SJCRH30 (cell line): ENCODE measurements around the gene EHMT2. TPM values are rescaled to one million over a fixed set of nuclear protein-coding genes. Genes with fewer than 3 reads are reported as not detected.
"Not testable (repeated sequence)": the region's sequence is repeated elsewhere in the genome, so short reads cannot be mapped to it uniquely, and the experiment has no call there.

ENCODE experiments used
- DNase-seq, 2 experiments: peaks; one replicate each; pipeline ENCODE4 v3.0.0-alpha.2; 2015 to 2020
- H3K27ac ChIP-seq: fragments of 250-450 bp; sonication (Bioruptor Pico); 2 replicates; pipeline ENCODE4 v1.5.1; 2020; ENCODE audit warnings: mild to moderate bottlenecking, moderate library complexity
- H3K27me3 ChIP-seq: fragments of 250-450 bp; sonication (Bioruptor Pico); 2 replicates; pipeline ENCODE4 v1.5.1; 2020; ENCODE audit warnings: mild to moderate bottlenecking, moderate library complexity
- H3K36me3 ChIP-seq: fragments of 250-450 bp; sonication (Bioruptor Pico); 2 replicates; pipeline ENCODE4 v1.5.1; 2020; ENCODE audit warnings: mild to moderate bottlenecking, moderate library complexity
- H3K4me1 ChIP-seq: fragments of 250-450 bp; sonication (Bioruptor Pico); 2 replicates; pipeline ENCODE4 v1.5.1; 2020; ENCODE audit warnings: mild to moderate bottlenecking, moderate library complexity
- H3K4me3 ChIP-seq: fragments of 250-450 bp; sonication (Bioruptor Pico); 2 replicates; pipeline ENCODE4 v1.5.1; 2020; ENCODE audit warnings: mild to moderate bottlenecking, moderate library complexity
- H3K9me3 ChIP-seq: fragments of 250-450 bp; sonication (Bioruptor Pico); replicated peaks from 2 replicates; pipeline ENCODE4 v1.5.1; 2020; ENCODE audit warnings: mild to moderate bottlenecking, moderate library complexity
- total RNA-seq: library from RNA; depleted of rRNA; stranded (reverse); fragments of >200 nt; shearing (Covaris generic); gene quantifications from 2 replicates; pipeline ENCODE4 v1.2.3, GENCODE V29; 2014

EHMT2 gene
- total RNA-seq, 1 experiment from 2014 or later = 42.1 TPM

DNA sequence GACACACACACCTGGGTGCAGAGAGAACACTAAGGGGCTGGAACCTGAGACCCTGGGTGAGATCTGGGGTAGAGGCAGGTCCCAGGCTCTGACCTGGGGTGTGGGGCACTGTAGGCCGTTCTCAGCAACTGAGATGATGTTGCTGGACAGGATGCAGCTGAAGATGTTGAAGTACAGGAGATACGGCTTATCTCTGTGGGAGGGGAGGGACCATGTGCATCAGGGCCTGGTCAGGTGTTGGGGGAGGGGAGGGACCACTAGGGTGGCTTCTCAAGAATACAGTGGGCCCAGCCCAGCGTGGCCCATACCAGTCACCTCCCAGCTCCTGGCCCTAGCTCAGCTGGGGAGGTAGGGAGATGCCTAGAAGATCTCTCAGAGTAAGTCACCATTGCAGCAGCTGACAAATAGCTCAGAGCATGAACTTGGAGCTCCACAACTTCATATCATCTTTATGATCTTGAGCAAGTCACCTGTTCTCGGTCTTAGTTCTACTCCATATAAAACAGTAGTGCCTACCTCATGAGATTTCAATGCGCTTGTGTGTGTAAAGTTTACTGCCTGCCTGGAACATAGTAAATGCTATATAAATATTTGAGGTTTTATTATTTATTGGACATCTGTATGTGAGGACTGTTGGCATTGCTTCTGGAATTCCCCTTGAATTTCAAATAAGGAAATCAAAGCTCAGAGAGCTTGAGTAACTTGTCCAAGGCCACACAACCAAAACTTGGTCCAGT lies 22.5 kb downstream of the EHMT2 start:
- Histone ChIP-seq H3K4me1 (no peaks in the 10 kb centered on the region), H3K36me3 (peaks cover 4% of the 10 kb centered on the region), H3K4me3 (no peak overlapping the region), H3K27me3 (no peaks in the 10 kb centered on the region), H3K9me3 (no peaks in the 10 kb centered on the region), H3K27ac (no peak overlapping the region)
- no peak for DNase-seq

- Histone ChIP-seq H3K27me3 (no peaks in the 10 kb centered on the region), H3K36me3 (no peaks in the 10 kb centered on the region), H3K4me3 (no peak overlapping the region), H3K4me1 (no peaks in the 10 kb centered on the region), H3K27ac (no peak overlapping the region), H3K9me3 (no peaks in the 10 kb centered on the region)
- DNase-seq = no peak
Measured at GRCh38 chr6:31874084-31874670, 23.3 kb downstream of the EHMT2 start.

DNA sequence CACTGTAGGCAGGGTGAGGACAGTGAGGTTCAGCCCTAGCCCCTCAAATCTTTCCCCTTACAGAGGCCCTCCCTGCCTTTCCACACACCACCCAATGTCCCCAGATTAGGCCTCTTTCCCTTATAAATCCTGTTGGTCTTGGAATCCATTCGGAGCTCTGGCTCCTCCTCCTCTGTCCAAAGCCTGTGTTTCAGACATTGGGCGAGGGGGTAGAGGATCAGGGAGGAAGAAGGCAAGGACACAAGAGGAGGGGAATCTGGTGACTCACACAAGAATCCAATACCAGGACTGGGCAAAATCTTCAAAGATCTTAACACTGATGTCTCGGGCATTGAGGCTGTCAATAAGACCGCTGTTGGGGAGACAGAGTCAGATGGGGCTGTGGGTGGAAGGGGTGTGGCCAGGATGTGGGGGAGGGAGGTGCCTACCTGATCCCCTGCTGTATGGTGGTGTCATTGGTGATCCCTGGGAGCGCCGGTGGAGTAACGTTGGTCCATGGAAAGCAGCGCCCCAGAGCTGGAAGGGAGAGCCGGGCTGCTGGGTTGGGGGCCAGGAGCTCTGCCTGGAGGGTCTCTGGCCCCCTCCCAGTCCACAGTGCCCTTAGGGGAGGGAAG lies 26.3 kb downstream of the EHMT2 start:
- no peak overlapping the region for H3K27ac ChIP-seq
- no peaks in the 10 kb centered on the region for H3K4me1 ChIP-seq
- no peak for DNase-seq
- no peaks in the 10 kb centered on the region for H3K9me3 ChIP-seq
- H3K27me3 ChIP-seq = no peaks in the 10 kb centered on the region
- H3K36me3 ChIP-seq = no peaks in the 10 kb centered on the region
- H3K4me3 ChIP-seq = no peak overlapping the region

DNA sequence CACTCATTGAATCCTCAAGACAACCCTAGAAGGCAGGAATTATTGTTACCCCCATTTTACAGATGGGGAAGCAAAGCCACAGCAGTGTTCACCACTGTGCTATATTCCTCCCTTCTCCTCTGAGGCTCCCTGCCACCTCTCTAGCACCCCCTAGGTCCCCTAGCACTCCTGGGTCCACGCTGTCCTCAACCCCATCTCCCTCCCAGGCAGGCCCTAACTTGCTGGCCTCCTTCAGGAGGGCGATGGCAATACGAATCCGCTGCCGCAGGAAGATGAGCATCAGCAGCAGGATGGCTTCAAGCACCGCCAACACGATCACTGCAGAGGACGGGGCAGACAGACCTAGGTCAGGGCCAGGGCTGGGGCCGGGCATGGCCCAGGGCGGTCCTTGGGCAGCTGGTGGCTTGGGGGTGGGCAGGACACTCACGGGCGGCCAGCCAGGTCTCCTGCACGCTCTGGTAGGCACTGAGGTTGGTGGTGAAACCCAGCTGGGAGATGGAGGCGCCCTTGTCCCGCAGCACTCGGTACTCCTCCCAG lies 27.0 kb downstream of the EHMT2 start:
- no peaks in the 10 kb centered on the region; the same call in 1 of the 2 replicates for H3K27me3 ChIP-seq
- H3K4me1 ChIP-seq = no peaks in the 10 kb centered on the region
- no peak overlapping the region for H3K4me3 ChIP-seq
- no peaks in the 10 kb centered on the region for H3K9me3 ChIP-seq
- H3K27ac ChIP-seq = no peak overlapping the region
- no peak for DNase-seq
- H3K36me3 ChIP-seq = no peaks in the 10 kb centered on the region

DNA sequence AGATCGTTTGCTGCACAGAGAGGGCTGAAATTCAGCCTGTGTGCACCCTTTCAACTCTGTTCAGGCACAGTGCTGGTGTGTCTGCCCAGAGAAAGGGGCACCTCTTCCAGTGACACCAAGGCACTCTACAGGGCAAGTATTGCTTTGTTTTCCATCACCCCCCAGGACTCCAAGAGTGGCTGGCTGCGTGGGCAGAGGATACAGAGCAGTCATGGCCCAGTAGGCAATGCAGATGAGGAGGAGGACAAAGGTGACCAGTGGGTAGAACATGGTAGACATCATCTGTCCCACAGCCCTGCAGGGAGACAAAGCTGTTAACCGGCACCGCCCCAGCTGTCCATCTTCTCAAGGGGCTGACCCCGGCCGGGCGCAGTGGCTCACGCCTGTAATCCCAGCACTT lies 28.2 kb downstream of the EHMT2 start:
- Histone ChIP-seq H3K9me3 (no peaks in the 10 kb centered on the region), H3K4me3 (no peak overlapping the region), H3K27me3 (no peaks in the 10 kb centered on the region; the same call in 1 of the 2 replicates), H3K36me3 (no peaks in the 10 kb centered on the region), H3K4me1 (0 out of 2 replicates have a peak, but pooled peaks cover 2% of the 10 kb centered on the region), H3K27ac (no peak overlapping the region)
- no peak for DNase-seq

GRCh38 chr6:31868658-31868971 lies 28.9 kb downstream of the EHMT2 start:
- H3K27ac ChIP-seq, H3K4me3 ChIP-seq, H3K4me1 ChIP-seq, DNase-seq, H3K27me3 ChIP-seq, H3K9me3 ChIP-seq, H3K36me3 ChIP-seq: not testable (repeated sequence)

- Histone ChIP-seq H3K27ac (no peak overlapping the region), H3K36me3 (no peaks in the 10 kb centered on the region), H3K27me3 (no peaks in the 10 kb centered on the region; the same call in 1 of the 2 replicates), H3K9me3 (no peaks in the 10 kb centered on the region), H3K4me1 (0 out of 2 replicates have a peak, but pooled peaks cover 4% of the 10 kb centered on the region), H3K4me3 (no peak overlapping the region)
- no peak for DNase-seq
Measured at GRCh38 chr6:31865205-31866118, 32.0 kb downstream of the EHMT2 start.

DNA sequence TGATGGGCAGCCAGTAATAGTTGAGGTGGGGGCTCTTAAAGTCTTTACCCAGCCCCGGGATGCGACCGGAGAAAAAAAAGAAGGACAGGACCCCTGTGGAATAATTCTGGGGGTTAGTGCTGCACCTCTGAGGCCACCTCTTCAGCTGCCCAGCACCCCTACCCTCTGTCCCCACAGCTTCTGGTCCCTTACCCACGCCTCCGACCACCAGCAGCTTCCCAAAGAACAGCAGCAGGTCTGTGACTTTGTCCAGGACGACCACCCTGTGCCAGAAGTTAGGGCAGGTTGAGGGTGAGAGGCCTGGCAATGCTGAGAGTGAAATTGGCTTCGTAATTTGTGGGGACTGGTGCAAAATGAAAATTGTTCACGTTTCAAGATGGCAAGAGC lies 32.7 kb downstream of the EHMT2 start:
- DNase-seq = no peak
- H3K27ac ChIP-seq = no peak overlapping the region
- no peak overlapping the region for H3K4me3 ChIP-seq
- H3K27me3 ChIP-seq = no peaks in the 10 kb centered on the region; the same call in 1 of the 2 replicates
- H3K9me3 ChIP-seq = no peaks in the 10 kb centered on the region
- H3K4me1 ChIP-seq = 0 out of 2 replicates have a peak, but pooled peaks cover 4% of the 10 kb centered on the region
- no peaks in the 10 kb centered on the region for H3K36me3 ChIP-seq

DNA sequence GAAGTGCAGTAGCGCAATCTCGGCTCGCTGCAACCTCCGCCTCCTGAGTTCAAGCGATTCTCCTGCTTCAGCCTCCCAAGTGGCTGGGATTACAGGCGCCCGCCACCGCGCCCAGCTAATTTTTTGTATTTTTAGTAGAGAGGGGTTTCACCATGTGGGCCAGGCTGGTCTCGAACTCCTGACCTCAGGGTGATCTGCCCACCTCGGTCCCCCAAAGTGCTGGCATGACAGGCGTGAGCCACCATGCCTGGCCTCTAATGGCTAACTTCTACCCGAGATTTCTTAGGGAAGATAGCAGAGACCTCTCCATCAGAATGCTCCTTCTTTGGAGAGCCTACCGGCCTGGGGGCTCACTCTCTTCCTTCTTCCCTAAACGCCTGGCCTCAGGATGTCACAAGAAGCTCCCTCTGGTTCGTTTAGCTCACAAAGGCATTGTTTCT lies 33.4 kb downstream of the EHMT2 start:
- H3K36me3 ChIP-seq, DNase-seq, H3K4me1 ChIP-seq, H3K27ac ChIP-seq, H3K27me3 ChIP-seq, H3K9me3 ChIP-seq: not testable (repeated sequence)
- H3K4me3 ChIP-seq = peak overlapping the region; percentile 54

DNA sequence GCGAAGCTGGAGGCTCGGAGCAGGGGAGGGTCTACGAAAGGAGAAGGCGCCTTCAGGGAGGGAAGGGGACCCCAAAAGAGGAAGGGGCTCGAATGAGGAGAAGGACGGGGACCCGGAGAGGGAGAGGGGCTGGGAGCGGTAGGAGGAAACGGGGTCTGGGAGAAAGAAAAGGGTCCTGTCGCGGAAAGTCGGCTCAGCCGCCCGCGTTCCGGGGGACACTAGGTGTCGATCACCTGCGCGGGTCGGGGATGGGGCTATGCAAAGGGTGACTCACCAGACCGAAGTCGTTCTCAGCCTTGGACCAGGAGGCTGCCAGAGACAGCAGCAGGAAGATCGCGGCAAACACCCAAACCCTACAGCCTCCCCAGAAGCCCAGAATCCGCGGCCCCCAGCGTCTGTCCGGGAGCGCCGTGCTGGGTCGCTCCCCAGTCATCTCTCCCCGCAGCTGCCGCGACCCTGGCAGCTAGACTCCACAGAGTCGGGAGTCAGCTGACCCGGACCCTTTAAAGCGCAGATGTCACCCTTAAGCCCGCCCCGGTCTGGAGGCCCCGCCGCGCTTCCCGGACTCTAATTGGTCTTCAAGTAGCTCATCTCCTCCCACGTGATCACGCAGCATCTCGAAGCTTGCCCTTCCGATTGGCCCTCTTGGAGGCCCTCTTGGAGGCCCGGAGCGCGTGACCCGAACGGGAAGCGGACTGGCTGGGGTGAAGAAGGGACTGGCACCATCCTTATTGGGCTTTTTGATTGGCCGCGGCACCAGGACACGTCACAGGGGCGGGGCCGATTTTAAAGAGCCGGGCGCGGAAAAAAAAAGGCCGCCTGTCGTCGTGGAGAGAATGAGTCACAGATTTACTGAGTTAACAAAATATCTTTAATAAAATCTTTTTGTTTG lies 34.9 kb downstream of the EHMT2 start, which contains the start of gene NEU1:
Gene NEU1 (minus strand): TSS at position 478 of the 892 bp plus-strand sequence. CDS start 45 bp downstream, at position 433.
- Histone ChIP-seq H3K4me1 (0 out of 2 replicates have a peak, but pooled peaks cover 4% of the 10 kb centered on the region), H3K36me3 (no peaks in the 10 kb centered on the region), H3K9me3 (no peaks in the 10 kb centered on the region), H3K27ac (peak within 1 kb of the TSS; percentile 34), H3K4me3 (peak within 1 kb of the TSS; percentile 61), H3K27me3 (no peaks in the 10 kb centered on the region; the same call in 1 of the 2 replicates)
- peak; percentile 100 for DNase-seq

- Histone ChIP-seq H3K36me3 (no peaks in the 10 kb centered on the region), H3K4me1 (0 out of 2 replicates have a peak, but pooled peaks cover 4% of the 10 kb centered on the region), H3K27ac (no peak overlapping the region), H3K9me3 (no peaks in the 10 kb centered on the region), H3K4me3 (peak overlapping the region; percentile 61), H3K27me3 (no peaks in the 10 kb centered on the region; the same call in 1 of the 2 replicates)
- no peak for DNase-seq
Measured at GRCh38 chr6:31861919-31862343, 35.6 kb downstream of the EHMT2 start.

DNA sequence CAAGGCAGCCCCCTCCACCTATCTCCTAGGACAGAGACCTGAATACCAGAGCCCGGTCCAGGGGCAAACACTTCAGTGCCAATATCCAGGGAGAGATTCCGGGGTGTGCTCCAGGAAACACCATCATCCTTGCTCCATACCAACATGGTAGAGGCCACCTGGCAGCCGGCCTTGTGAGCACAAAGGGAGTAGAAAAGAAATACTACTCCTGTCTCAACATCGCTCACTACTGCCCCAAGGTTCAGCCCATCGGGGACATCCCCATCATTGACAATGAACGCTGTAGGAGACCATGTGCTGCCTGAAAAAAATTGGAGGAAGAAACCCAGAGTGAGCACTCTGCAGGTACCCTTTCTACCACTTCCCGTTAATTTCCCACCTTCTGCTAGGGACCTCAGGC lies 36.3 kb downstream of the EHMT2 start:
- Histone ChIP-seq H3K36me3 (no peaks in the 10 kb centered on the region), H3K9me3 (no peaks in the 10 kb centered on the region), H3K27ac (no peak overlapping the region), H3K4me3 (no peak overlapping the region), H3K27me3 (no peaks in the 10 kb centered on the region; the same call in 1 of the 2 replicates), H3K4me1 (0 out of 2 replicates have a peak, but pooled peaks cover 4% of the 10 kb centered on the region)
- no peak for DNase-seq

DNA sequence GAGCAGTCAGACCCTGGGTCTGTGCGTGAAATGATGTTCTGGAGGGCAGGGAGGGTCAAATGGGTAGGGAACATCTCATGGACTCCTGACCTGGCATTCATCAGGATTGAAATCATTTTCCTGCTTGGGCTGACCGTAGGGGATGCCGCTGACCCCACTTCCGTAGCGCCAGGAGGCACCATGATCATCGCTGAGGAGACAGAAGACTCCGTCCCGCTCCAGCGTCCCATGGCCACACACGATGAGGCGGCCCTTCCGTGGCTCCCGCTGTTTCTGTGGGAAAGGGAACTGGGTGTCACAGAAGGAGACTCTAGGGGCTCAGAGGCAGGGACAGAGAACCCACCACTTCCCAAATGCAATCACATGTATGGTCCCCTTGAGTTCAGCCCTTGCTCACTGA lies 37.1 kb downstream of the EHMT2 start:
- H3K4me1 ChIP-seq = 0 out of 2 replicates have a peak, but pooled peaks cover 4% of the 10 kb centered on the region
- no peaks in the 10 kb centered on the region for H3K9me3 ChIP-seq
- DNase-seq = no peak
- no peak overlapping the region for H3K4me3 ChIP-seq
- no peaks in the 10 kb centered on the region for H3K36me3 ChIP-seq
- H3K27ac ChIP-seq = no peak overlapping the region
- H3K27me3 ChIP-seq = no peaks in the 10 kb centered on the region
